Islet of Langerhans (tissue), 1 donor: ENCODE data around the gene RTEL1.
"Not testable (repeated sequence)": the region's sequence is repeated elsewhere in the genome, so short reads cannot be mapped to it uniquely, and the experiment has no call there.

Source experiments
- FAIRE-seq: peaks from one replicate; lab custom pipeline; 2011; peaks lifted over from hg19 to GRCh38; lab: Jason Lieb, UNC

Gene RTEL1

GRCh38 chr20:63627129-63627750 is 30.9 kb upstream of the RTEL1 start:
- FAIRE-seq: no peak

GRCh38 chr20:63627751-63628245 is 30.3 kb upstream of the RTEL1 start:
- FAIRE-seq: no peak

GRCh38 chr20:63628246-63628975 is 29.7 kb upstream of the RTEL1 start:
- FAIRE-seq: no peak

GRCh38 chr20:63630956-63631355 is 27.2 kb upstream of the RTEL1 start:
- FAIRE-seq: not testable (repeated sequence)

GRCh38 chr20:63631426-63631825 is 26.7 kb upstream of the RTEL1 start:
- not testable (repeated sequence) for FAIRE-seq

GRCh38 chr20:63633732-63634131 is 24.4 kb upstream of the RTEL1 start:
- FAIRE-seq: no peak

- no peak for FAIRE-seq
These were observed 22.5 kb upstream of the RTEL1 start for GRCh38 chr20:63635431-63636141.

GRCh38 chr20:63636752-63637628 is 21.1 kb upstream of the RTEL1 start:
- no peak for FAIRE-seq

GRCh38 chr20:63639093-63639975 is 18.8 kb upstream of the RTEL1 start:
- no peak for FAIRE-seq

- FAIRE-seq: no peak
These were observed 18.0 kb upstream of the RTEL1 start for GRCh38 chr20:63640086-63640485.

GRCh38 chr20:63640686-63641085 is 17.4 kb upstream of the RTEL1 start:
- not testable (repeated sequence) for FAIRE-seq

- no peak for FAIRE-seq
These were observed 16.8 kb upstream of the RTEL1 start for GRCh38 chr20:63641146-63641791.

GRCh38 chr20:63641792-63642523 is 16.2 kb upstream of the RTEL1 start:
- no peak for FAIRE-seq

GRCh38 chr20:63642527-63643247 is 15.4 kb upstream of the RTEL1 start:
- FAIRE-seq: no peak

GRCh38 chr20:63643499-63643898 is 14.6 kb upstream of the RTEL1 start:
- no peak for FAIRE-seq

GRCh38 chr20:63643946-63644345 is 14.2 kb upstream of the RTEL1 start:
- FAIRE-seq: no peak

- FAIRE-seq: no peak
These were observed 12.9 kb upstream of the RTEL1 start for GRCh38 chr20:63645218-63645617.

GRCh38 chr20:63648190-63648589 is 9.9 kb upstream of the RTEL1 start:
- FAIRE-seq: no peak

GRCh38 chr20:63648895-63649589 is 9.1 kb upstream of the RTEL1 start:
- FAIRE-seq: no peak
